ENCODE measurements around the gene RRM2. TPM values are rescaled to one million over a fixed set of nuclear protein-coding genes. Genes with fewer than 3 reads are reported as not detected.

RRM2 gene
- total RNA-seq, 1 experiment from 2014 or later: 129 TPM

- TF ChIP-seq FOXP1 (CRISPR knock-in tag; IDR thresholded peaks at IDR 0.05; ENCODE audit: borderline replicate concordance): no peak
- TF ChIP-seq CDX4 (CRISPR knock-in tag; IDR thresholded peaks at IDR 0.05; ENCODE audit: borderline replicate concordance): no peak
- no peak for TF ChIP-seq ZMAT4 (CRISPR knock-in tag; IDR thresholded peaks at IDR 0.05)
- TF ChIP-seq, protein P1, sequence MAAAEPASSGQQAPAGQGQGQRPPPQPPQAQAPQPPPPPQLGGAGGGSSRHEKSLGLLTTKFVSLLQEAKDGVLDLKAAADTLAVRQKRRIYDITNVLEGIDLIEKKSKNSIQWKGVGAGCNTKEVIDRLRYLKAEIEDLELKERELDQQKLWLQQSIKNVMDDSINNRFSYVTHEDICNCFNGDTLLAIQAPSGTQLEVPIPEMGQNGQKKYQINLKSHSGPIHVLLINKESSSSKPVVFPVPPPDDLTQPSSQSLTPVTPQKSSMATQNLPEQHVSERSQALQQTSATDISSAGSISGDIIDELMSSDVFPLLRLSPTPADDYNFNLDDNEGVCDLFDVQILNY (CRISPR knock-in tag; IDR thresholded peaks at IDR 0.05): no peak
- TF ChIP-seq ATF2 (CRISPR knock-in tag; IDR thresholded peaks at IDR 0.05; ENCODE audit: borderline replicate concordance, low read depth): no peak
- Mint-ChIP-seq H3K9me3 (no peaks in the 10 kb centered on the region), H3K27ac (peak overlapping the region; percentile 71), H3K36me3 (peaks cover 72% of the 10 kb centered on the region), H3K4me3 (peak overlapping the region; percentile 8; the same call in 1 of the 2 replicates), H3K27me3 (ENCODE audit: low read depth) (no peaks in the 10 kb centered on the region), H3K4me1 (peaks cover 40% of the 10 kb centered on the region)
- ChIA-PET CTCF (interaction anchor here (1.1 to 3.2 kb wide), 5 partner anchors 14 to 308 kb away, joined by 4 to 47 read pairs (median 29); no protein-coding TSS in a partner anchor), POLR2A (no interaction called here)
- DNase-seq (ENCODE audit: low spot score) (no peak), ATAC-seq (no peak)
These were observed 3.5 kb downstream of the RRM2 start for GRCh38 chr2:10125842-10126631.

GRCh38 chr2:10126632-10127026 lies 4.1 kb downstream of the RRM2 start:
- no peak overlapping the region for H3K4me3 Mint-ChIP-seq
- peaks cover 77% of the 10 kb centered on the region for H3K36me3 Mint-ChIP-seq
- DNase-seq (ENCODE audit: low spot score) (no peak), ATAC-seq (no peak)
- ChIA-PET CTCF (interaction anchor here (1.6 kb wide), 1 partner anchor 14 kb away, joined by 4 read pairs; no protein-coding TSS in a partner anchor), POLR2A (no interaction called here)
- H3K27me3 Mint-ChIP-seq (ENCODE audit: low read depth): no peaks in the 10 kb centered on the region
- peaks cover 40% of the 10 kb centered on the region for H3K4me1 Mint-ChIP-seq
- H3K9me3 Mint-ChIP-seq: no peaks in the 10 kb centered on the region
- H3K27ac Mint-ChIP-seq: no peak overlapping the region
- no peak for TF ChIP-seq FOXP4 (CRISPR knock-in tag; IDR thresholded peaks at IDR 0.05)
- TF ChIP-seq E2F4 (CRISPR knock-in tag; IDR thresholded peaks at IDR 0.05; ENCODE audit: borderline replicate concordance, low read depth): no peak
- TF ChIP-seq SMAD4 (CRISPR knock-in tag; IDR thresholded peaks at IDR 0.05): no peak
- TF ChIP-seq CDX4 (CRISPR knock-in tag; IDR thresholded peaks at IDR 0.05; ENCODE audit: borderline replicate concordance): no peak
- TF ChIP-seq MXD4 (CRISPR knock-in tag; IDR thresholded peaks at IDR 0.05; ENCODE audit: borderline replicate concordance): no peak
- TF ChIP-seq SMAD3 (CRISPR knock-in tag; IDR thresholded peaks at IDR 0.05; ENCODE audit: borderline replicate concordance): no peak
- no peak for TF ChIP-seq ZNF121 (CRISPR knock-in tag; IDR thresholded peaks at IDR 0.05)
- TF ChIP-seq TEAD1 (CRISPR knock-in tag; IDR thresholded peaks at IDR 0.05): no peak
- TF ChIP-seq ZNF416 (CRISPR knock-in tag; IDR thresholded peaks at IDR 0.05): no peak
- TF ChIP-seq FOXK1 (CRISPR knock-in tag; IDR thresholded peaks at IDR 0.05): no peak
- no peak for TF ChIP-seq SP1 (CRISPR knock-in tag; conservative IDR thresholded peaks at IDR 0.05)
- TF ChIP-seq, protein P2, sequence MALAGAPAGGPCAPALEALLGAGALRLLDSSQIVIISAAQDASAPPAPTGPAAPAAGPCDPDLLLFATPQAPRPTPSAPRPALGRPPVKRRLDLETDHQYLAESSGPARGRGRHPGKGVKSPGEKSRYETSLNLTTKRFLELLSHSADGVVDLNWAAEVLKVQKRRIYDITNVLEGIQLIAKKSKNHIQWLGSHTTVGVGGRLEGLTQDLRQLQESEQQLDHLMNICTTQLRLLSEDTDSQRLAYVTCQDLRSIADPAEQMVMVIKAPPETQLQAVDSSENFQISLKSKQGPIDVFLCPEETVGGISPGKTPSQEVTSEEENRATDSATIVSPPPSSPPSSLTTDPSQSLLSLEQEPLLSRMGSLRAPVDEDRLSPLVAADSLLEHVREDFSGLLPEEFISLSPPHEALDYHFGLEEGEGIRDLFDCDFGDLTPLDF (CRISPR knock-in tag; IDR thresholded peaks at IDR 0.05): no peak
- TF ChIP-seq, protein P3, sequence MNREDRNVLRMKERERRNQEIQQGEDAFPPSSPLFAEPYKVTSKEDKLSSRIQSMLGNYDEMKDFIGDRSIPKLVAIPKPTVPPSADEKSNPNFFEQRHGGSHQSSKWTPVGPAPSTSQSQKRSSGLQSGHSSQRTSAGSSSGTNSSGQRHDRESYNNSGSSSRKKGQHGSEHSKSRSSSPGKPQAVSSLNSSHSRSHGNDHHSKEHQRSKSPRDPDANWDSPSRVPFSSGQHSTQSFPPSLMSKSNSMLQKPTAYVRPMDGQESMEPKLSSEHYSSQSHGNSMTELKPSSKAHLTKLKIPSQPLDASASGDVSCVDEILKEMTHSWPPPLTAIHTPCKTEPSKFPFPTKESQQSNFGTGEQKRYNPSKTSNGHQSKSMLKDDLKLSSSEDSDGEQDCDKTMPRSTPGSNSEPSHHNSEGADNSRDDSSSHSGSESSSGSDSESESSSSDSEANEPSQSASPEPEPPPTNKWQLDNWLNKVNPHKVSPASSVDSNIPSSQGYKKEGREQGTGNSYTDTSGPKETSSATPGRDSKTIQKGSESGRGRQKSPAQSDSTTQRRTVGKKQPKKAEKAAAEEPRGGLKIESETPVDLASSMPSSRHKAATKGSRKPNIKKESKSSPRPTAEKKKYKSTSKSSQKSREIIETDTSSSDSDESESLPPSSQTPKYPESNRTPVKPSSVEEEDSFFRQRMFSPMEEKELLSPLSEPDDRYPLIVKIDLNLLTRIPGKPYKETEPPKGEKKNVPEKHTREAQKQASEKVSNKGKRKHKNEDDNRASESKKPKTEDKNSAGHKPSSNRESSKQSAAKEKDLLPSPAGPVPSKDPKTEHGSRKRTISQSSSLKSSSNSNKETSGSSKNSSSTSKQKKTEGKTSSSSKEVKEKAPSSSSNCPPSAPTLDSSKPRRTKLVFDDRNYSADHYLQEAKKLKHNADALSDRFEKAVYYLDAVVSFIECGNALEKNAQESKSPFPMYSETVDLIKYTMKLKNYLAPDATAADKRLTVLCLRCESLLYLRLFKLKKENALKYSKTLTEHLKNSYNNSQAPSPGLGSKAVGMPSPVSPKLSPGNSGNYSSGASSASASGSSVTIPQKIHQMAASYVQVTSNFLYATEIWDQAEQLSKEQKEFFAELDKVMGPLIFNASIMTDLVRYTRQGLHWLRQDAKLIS (CRISPR knock-in tag; IDR thresholded peaks at IDR 0.05; ENCODE audit: borderline replicate concordance): no peak
- no peak for TF ChIP-seq NFYB (CRISPR knock-in tag; conservative IDR thresholded peaks at IDR 0.05; ENCODE audit: low read depth)
- TF ChIP-seq, protein P4, sequence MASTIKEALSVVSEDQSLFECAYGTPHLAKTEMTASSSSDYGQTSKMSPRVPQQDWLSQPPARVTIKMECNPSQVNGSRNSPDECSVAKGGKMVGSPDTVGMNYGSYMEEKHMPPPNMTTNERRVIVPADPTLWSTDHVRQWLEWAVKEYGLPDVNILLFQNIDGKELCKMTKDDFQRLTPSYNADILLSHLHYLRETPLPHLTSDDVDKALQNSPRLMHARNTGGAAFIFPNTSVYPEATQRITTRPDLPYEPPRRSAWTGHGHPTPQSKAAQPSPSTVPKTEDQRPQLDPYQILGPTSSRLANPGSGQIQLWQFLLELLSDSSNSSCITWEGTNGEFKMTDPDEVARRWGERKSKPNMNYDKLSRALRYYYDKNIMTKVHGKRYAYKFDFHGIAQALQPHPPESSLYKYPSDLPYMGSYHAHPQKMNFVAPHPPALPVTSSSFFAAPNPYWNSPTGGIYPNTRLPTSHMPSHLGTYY (CRISPR knock-in tag; IDR thresholded peaks at IDR 0.05): no peak

All from WTC11 (cell line).